A673 (cell line): Measurements from ENCODE around the gene REV3L.
"Not testable (repeated sequence)": the region's sequence is repeated elsewhere in the genome, so short reads cannot be mapped to it uniquely, and the experiment has no call there.

Source experiments
- EZH2 ChIP-seq: fragments of 200-600 bp; sonication (generic); IDR thresholded peaks from 2 replicates; pipeline ENCODE4 v1.6.1; 2017; ENCODE audit warnings: borderline replicate concordance, low read depth, mild to moderate bottlenecking, mixed read lengths, antibody characterized with exemption, low read length; ENCODE audit not compliant: poor library complexity, severe bottlenecking
- TF ChIP-seq, protein P1 (sequence below): fragments of 300-800, 200-600 bp; sonication (generic); conservative IDR thresholded peaks from 2 replicates; pipeline ENCODE4 v1.5.1; 2017; ENCODE audit warnings: low read depth, mild to moderate bottlenecking, antibody characterized with exemption, low read length, moderate library complexity, mixed read lengths

DNA sequence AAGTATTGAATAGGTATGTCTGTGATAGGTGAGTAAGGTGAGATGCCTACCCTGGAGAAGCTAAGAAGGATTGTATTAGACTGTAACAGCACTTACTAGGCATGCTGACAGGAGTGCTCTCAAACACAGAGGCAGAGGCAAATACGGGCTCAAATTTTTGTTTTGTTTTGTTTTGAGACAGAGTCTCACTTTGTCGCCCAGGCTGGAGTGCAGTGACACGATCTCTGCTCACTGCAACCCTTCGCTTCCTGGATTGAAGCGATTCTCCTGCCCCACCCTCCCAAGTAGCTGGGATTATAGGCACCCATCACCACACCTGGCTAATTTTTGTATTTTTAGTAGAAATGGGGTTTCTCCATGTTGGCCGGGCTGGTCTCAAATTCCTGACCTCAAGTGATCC is 31.5 kb upstream of the REV3L start:
- TF ChIP-seq, protein P1, sequence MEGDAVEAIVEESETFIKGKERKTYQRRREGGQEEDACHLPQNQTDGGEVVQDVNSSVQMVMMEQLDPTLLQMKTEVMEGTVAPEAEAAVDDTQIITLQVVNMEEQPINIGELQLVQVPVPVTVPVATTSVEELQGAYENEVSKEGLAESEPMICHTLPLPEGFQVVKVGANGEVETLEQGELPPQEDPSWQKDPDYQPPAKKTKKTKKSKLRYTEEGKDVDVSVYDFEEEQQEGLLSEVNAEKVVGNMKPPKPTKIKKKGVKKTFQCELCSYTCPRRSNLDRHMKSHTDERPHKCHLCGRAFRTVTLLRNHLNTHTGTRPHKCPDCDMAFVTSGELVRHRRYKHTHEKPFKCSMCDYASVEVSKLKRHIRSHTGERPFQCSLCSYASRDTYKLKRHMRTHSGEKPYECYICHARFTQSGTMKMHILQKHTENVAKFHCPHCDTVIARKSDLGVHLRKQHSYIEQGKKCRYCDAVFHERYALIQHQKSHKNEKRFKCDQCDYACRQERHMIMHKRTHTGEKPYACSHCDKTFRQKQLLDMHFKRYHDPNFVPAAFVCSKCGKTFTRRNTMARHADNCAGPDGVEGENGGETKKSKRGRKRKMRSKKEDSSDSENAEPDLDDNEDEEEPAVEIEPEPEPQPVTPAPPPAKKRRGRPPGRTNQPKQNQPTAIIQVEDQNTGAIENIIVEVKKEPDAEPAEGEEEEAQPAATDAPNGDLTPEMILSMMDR: not testable (repeated sequence)
- TF ChIP-seq EZH2: not testable (repeated sequence)
